ENCODE measurements around the gene MYL7.

Gene MYL7

DNA sequence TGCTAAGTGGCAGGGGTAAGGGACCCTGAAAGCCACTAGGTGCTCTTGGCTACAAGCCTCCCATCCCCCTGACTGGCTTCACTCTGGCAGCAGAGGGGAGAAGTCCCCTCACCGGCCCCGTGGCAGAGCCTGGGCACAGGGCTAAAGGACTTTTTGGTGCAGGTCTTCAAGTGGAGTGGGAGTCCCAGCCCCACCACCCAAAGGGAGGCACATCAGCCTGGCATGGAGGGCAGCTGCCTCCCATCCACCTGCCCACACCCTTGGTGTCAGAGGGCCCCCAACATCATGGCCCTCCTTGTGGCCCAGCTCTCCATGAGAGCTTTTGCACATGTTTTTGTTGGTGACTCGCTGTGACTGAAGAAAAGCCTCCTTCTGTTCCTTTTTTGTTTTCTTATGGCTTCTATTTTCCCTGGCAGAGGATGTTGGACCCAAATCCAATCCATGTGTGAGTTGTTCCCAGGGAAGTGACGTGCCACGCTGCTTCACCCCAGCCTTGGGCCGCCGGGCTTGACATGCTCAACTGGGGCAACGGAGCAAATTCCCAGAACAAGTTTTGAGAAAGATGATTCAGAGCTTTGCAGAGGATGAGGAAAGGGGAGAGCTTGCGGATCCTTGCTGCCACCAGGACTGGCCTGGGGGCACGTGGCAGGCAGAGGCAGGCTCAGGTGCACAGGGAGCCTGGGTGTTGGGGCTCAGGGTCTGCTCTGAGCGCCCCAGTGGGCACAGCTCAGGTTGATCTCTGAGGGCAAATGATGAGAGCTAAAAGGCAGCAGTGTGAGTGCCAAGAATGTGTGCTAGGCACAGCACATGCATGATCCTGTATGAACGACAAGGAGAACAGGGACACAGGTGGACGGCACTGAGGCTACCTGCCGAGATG is 38.9 kb downstream of the MYL7 start:
- Mint-ChIP-seq H3K9me3 (no peaks in the 10 kb centered on the region), H3K27ac (no peak overlapping the region), H3K27me3 (no peaks in the 10 kb centered on the region), H3K36me3 (no peaks in the 10 kb centered on the region), H3K4me3 (no peak overlapping the region), H3K4me1 (peaks cover 47 to 67% of the 10 kb centered on the region in 2 donors)
- no peak for DNase-seq
- ATAC-seq (replicated peaks) = no peak

DNA sequence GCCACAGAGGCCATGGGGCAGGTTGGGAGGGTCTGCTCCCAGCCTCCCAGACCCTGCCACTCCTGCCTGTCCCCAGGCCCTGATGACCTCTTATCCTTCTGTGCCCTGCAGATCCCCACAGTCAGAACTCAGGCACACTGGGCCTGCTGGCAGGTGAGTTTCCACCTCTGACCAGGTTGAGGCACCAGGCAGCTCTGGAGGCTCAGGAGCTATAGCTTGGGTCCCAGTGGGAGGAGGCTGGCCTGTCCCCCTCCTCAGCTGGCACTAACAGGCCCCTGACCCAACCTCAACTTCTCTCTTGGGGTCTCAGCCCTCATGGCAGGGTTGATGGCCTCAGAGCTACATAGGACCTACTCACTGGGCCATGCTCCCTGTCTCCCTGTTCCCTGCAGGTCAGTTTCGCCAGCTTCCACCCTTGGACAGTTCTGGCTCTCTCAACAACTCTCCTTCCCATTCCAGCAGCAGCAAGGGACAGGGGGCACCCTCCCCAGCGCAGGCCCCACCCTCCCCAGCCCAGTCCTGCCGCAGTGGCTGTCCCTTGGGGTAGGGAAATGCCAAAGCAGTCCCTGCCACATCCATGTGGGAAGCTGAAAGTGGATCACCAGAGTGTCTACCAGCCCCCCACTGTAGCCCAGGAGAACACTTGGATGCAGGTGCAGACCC is 39.7 kb downstream of the MYL7 start:
- DNase-seq (no peak), ATAC-seq (replicated peaks) (no peak)
- no peaks in the 10 kb centered on the region for H3K36me3 Mint-ChIP-seq
- H3K27ac Mint-ChIP-seq = peak overlapping the region; percentile 87
- H3K4me1 Mint-ChIP-seq = peaks cover 55 to 75% of the 10 kb centered on the region in 2 donors
- no peaks in the 10 kb centered on the region for H3K9me3 Mint-ChIP-seq
- H3K27me3 Mint-ChIP-seq = no peaks in the 10 kb centered on the region
- no peak overlapping the region for H3K4me3 Mint-ChIP-seq

DNA sequence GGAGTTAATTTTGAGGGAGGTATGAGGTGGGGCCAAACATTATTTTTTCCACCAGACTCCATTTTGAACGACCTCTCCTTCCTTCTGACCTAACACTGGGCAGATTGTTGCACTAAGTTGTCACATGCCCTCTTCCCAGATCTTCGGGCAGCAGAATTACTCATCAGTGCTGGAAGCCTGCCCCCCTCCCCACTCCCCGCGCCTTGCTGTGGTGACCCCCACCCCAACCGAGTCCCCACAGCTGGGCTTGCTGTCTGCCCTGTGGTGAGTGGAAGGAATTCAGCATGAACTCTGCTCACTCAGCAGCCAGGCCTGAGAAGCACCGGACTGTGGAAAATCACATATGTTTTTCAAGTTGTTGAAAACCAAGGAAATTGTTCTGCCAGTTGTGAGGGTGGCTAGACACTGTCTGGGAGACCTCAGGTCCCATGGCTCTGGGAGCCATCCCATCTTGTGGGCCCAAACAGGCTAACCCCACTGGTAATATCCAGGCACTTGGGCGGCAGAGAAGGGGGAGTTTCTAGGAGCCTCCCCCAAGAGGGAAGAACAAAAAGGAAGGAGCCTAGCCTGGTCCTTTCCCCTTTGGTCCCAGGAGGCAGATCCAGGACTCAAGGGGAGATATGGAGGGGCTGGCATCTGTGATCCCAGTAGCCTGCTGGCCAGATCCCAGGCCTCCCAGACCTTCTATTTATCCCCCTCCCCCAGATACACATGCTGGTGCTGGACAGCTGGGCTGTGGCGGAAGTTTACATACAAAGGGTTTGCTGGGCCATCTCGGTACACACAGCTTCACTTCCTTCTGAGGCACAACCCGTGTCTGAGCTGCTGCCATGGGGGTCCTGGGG is 40.5 kb downstream of the MYL7 start:
- no peak for ATAC-seq (replicated peaks)
- peak overlapping the region; percentile 23 to 39 for H3K4me3 Mint-ChIP-seq
- peaks cover 51 to 74% of the 10 kb centered on the region in 2 donors for H3K4me1 Mint-ChIP-seq
- H3K36me3 Mint-ChIP-seq = no peaks in the 10 kb centered on the region
- H3K27me3 Mint-ChIP-seq = no peaks in the 10 kb centered on the region
- H3K27ac Mint-ChIP-seq = peak overlapping the region; percentile 87
- no peaks in the 10 kb centered on the region for H3K9me3 Mint-ChIP-seq
- DNase-seq = no peak

DNA sequence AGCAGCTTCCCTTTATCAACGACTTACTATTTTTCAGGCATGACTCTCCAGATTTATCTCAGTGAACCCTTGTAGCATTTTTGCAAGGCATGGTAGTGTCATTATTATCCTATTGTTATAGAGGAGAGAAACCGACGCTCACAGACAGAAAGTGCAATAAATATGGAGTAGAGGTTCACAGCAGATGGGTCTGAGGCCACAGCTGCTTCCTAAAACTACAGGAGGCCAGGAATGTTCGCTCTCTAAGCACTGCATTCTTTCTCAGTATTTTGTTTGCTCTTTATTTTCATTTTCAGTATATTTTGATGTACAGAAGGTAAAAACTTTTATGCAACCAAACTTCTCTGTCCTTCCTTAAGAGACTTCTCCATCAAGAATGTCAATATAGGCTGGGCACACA is 41.5 kb downstream of the MYL7 start:
- H3K4me1 Mint-ChIP-seq = peaks cover 49 to 74% of the 10 kb centered on the region in 2 donors
- ATAC-seq (replicated peaks) (no peak), DNase-seq (no peak)
- no peaks in the 10 kb centered on the region for H3K36me3 Mint-ChIP-seq
- no peak overlapping the region for H3K4me3 Mint-ChIP-seq
- H3K9me3 Mint-ChIP-seq = no peaks in the 10 kb centered on the region
- no peak overlapping the region for H3K27ac Mint-ChIP-seq
- H3K27me3 Mint-ChIP-seq = no peaks in the 10 kb centered on the region

DNA sequence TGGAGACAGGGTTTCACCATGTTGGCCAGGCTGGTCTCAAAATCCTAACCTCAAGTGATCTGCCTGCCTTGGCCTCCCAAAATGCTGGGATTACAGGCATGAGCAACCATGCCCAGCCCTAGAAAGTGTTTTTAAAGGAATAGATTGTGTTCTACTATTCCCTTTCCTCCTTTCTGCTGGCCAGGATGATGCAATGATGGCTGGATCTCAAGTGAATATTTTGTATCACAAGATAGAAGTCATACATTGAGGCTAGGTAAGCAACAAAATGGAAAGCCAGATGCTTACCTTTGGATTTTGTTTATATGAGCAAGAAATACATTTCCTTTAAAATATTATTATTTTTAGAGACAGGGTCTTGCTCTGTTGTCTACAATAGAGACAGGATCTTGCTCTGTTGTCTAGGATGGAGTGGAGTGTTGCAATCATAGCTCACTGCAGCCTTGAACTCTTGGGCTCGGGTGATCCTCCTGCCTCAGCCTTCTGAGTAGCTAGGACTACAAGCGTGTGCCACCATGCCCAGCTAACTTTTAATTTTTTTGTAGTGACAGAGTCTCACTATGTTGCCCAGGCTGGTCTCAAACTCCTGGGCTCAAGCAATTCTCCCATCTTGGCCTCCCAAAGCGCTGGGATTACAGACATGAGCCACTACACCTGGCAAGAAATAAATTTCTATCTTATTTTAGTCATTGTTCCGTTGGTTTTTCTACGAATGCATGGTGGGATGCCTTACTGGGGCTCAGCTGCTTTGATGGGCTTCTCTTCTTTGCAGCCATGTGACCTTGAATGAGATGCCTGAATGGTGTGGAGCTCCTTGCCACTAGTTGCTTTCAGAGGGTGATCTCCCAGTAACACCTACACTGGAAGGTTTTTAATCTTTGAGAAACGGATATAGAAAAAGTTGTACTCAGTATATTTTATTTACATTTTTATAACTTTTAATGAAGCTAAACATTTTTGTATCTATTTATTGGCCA is 42.8 kb downstream of the MYL7 start:
- DNase-seq = no peak

DNA sequence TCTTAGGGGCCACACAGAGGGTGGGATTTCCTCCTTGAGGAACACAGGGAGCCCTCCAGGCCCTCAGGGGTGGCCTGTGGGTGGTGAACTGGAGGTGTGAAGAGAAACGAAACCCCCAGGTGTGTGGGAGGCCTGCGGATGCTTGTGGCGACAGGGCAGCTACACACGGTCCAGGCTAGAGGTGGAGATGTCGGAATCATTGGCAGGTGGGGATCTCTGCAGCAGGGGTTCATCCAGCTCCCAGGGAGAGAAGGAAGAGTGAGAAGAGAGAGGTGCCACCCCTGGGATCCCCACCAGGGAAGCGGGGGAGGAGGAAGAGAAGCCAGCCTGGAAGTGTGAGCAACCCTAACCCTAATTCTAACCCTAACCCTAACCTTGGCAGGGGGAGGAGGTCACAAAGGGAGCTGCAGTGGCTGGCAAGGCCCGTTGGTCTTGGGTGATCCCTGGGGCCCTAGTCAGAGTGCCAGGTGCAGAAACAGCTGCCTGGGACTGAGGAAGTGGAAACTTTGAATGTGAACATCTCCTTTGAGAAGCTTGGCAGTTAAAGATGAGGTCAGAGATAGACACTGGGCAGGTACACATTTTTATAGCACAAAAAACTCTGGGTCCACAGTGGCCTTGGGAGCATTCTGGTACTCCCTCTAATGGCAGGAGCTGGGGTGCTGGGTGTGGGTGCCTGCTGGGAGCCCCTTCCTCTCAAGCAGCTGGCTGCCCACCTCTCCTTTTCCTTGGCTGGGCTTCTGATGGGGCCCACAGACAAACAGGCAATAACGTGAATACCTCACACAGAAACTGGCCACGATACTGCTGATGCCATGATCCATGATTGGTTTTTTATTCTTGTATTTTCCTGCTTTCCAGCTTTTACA is 43.8 kb downstream of the MYL7 start:
- peak; percentile 80 for DNase-seq
- H3K9me3 Mint-ChIP-seq = no peaks in the 10 kb centered on the region
- H3K27ac Mint-ChIP-seq = peak overlapping the region; percentile 90
- peak overlapping the region; percentile 53 to 61 for H3K4me3 Mint-ChIP-seq
- H3K36me3 Mint-ChIP-seq = no peaks in the 10 kb centered on the region
- H3K4me1 Mint-ChIP-seq = peaks cover 43 to 71% of the 10 kb centered on the region in 2 donors
- no peaks in the 10 kb centered on the region for H3K27me3 Mint-ChIP-seq
- peak; percentile 93 to 94 for ATAC-seq (replicated peaks)

More for the DNA sequence above, 42.8 kb downstream of the MYL7 start:
- H3K4me1 Mint-ChIP-seq = peaks cover 47 to 79% of the 10 kb centered on the region in 2 donors
- no peaks in the 10 kb centered on the region for H3K36me3 Mint-ChIP-seq
- H3K27ac Mint-ChIP-seq = peak overlapping the region; percentile 90
- H3K27me3 Mint-ChIP-seq = no peaks in the 10 kb centered on the region
- no peaks in the 10 kb centered on the region for H3K9me3 Mint-ChIP-seq
- H3K4me3 Mint-ChIP-seq = peak overlapping the region in 1 of 2 donors; percentile 25
- ATAC-seq (replicated peaks) = no peak

DNA sequence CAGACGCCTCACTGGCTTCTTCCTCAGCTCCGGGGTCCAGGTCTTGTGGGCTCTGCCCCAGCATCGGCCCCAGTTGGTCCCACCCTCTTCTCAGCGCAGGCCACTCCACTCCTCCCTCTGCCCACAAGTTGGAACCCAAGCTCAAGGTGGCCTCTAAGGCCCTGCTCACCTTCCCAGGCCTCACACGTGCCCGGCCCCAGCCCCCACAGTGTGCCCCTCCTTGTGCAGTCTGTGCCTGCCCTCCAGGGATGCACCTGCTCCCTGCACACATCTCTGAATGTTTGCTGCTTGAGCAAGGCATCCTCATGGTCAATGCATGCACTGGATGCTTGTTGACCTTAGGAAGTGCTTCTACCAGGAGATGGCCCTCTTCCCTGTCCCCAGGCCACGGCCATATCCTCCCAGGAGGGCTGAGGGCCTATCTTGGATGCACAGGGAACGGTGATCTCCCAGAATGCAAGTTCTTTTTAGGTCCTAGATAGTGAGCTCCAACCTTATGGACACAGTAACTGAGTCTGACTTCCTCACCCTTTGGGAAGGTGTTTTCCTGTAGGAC is 44.7 kb downstream of the MYL7 start:
- DNase-seq (no peak), ATAC-seq (replicated peaks) (no peak)
- H3K4me1 Mint-ChIP-seq = peaks cover 41 to 63% of the 10 kb centered on the region in 2 donors
- H3K27ac Mint-ChIP-seq = peak overlapping the region; percentile 90
- H3K36me3 Mint-ChIP-seq = no peaks in the 10 kb centered on the region
- no peaks in the 10 kb centered on the region for H3K27me3 Mint-ChIP-seq
- peak overlapping the region; percentile 7 to 14 for H3K4me3 Mint-ChIP-seq
- no peaks in the 10 kb centered on the region for H3K9me3 Mint-ChIP-seq

DNA sequence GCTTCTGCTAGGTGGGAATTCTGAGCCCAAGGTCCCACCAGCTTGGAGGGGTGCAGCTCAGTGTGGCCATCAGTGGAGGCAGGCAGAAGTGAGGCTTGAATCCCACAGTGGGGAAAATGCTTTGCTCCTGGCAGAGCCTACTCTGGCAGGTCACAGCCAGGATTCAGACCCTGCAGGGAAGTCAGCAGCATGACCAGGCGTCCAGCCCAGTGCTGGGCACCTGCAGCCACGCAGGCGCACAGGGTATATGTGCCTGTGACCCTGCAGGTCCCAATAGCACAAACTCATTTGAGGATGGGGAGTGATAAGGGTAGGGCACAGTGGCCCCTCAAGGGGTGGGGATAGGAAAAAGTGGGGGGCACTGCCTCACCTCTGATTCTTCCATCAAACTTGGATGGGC is 45.4 kb downstream of the MYL7 start:
- H3K9me3 Mint-ChIP-seq = no peaks in the 10 kb centered on the region
- no peaks in the 10 kb centered on the region for H3K27me3 Mint-ChIP-seq
- H3K4me1 Mint-ChIP-seq = peaks cover 36 to 57% of the 10 kb centered on the region in 2 donors
- H3K4me3 Mint-ChIP-seq = no peak overlapping the region
- no peaks in the 10 kb centered on the region for H3K36me3 Mint-ChIP-seq
- no peak for ATAC-seq (replicated peaks)
- no peak for DNase-seq
- H3K27ac Mint-ChIP-seq = peak overlapping the region; percentile 22

DNA sequence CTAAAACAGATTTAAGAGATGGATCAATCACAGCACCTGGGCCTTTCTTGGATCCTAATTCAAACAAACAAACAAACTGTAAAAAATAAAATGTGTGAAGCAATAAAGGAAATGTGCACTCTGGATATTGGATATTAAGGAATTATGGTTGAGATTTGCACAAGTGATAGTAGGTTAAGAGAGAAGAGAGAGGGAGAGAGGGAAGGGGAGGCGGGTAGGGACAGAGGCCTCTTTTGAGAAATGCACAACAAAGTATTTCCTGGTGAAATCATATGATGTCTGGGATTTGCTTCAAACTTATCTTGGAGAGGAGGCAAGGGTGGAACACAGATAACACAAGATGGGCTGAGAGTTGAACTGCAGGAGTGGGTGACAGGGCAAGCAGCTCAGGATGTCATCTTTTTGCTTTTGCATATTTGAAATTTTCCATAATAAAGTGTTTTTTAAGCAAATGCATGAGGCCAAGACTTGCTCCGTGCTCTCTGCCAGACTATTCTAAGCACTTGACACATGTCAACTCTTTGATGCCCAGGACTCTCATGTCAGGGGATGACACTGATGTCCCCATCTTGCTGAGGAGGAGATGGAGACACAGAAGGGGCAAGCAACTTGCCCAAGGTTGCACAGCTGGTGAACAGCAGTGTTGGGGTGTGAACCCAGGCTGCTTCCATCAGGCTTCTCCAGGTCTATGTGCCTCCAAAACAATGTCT is 46.1 kb downstream of the MYL7 start:
- H3K4me3 Mint-ChIP-seq = no peak overlapping the region
- peaks cover 28 to 50% of the 10 kb centered on the region in 2 donors for H3K4me1 Mint-ChIP-seq
- DNase-seq (no peak), ATAC-seq (replicated peaks) (no peak)
- no peaks in the 10 kb centered on the region for H3K9me3 Mint-ChIP-seq
- no peak overlapping the region for H3K27ac Mint-ChIP-seq
- H3K36me3 Mint-ChIP-seq = no peaks in the 10 kb centered on the region
- no peaks in the 10 kb centered on the region for H3K27me3 Mint-ChIP-seq

DNA sequence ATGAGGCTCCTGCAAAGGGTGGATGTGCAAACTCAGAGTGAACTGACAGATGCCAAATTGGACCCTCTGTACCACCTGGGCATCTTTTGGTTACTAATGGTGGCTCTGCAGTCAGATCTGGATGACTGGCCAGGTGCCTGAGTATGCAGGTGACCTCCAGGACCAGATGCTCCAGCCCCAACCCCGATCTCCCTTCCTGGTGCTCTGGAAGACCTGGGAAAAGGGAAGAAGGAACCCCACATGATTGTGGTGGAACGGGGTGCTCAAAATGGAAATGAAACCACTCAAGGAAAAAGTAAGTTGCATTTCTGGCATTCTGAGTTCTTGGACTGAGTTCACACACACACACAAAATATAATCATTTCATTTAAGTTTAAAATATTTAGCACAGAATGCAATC is 46.8 kb downstream of the MYL7 start:
- Mint-ChIP-seq H3K9me3 (no peaks in the 10 kb centered on the region), H3K27me3 (no peaks in the 10 kb centered on the region), H3K36me3 (no peaks in the 10 kb centered on the region), H3K4me3 (no peak overlapping the region), H3K27ac (no peak overlapping the region), H3K4me1 (peaks cover 28 to 44% of the 10 kb centered on the region in 2 donors)
- DNase-seq (no peak), ATAC-seq (replicated peaks) (no peak)

DNA sequence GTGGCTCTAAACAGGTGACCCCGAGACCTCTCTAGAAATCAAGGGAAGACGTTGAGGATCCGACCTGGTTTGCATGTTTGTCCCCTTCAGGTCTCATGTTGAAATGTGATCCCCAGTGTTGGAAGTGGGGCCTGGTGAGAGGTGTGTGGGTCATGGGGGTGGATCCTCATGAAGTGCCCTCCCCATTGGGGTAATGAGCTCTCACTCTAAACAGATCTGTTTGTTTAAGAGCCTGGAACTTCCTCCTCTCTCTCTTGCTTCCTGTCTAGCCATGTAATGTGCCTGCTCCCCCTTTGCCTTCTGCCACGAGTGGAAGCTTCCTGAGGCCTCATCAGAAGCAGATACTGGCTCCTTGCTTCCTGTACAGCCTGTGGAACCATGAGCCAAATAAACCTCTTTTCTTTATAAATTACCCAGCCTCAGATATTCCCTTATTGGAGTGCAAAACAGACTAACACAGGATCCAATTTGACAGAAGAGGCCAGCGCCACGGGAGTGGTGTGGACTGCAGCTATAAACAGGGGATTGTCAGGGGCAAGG is 48.0 kb downstream of the MYL7 start:
- peaks cover 33 to 50% of the 10 kb centered on the region in 2 donors for H3K4me1 Mint-ChIP-seq
- ATAC-seq (replicated peaks) (no peak), DNase-seq (no peak)
- no peaks in the 10 kb centered on the region for H3K36me3 Mint-ChIP-seq
- no peaks in the 10 kb centered on the region for H3K27me3 Mint-ChIP-seq
- H3K27ac Mint-ChIP-seq = no peak overlapping the region
- no peaks in the 10 kb centered on the region for H3K9me3 Mint-ChIP-seq
- H3K4me3 Mint-ChIP-seq = no peak overlapping the region

Measured in stimulated activated naive B cell treated with anti-CD40 and anti-IgM and Interleukin-4, amounts not matched to agents 10 μg/mL and 1 μg/mL and 100 μg/mL, for 72 hours (primary cell).